PC-3 (cell line): ENCODE results near the gene NANS. TPM values are rescaled to one million over a fixed set of nuclear protein-coding genes. Genes with fewer than 3 reads are reported as not detected.

Experiments
- ATAC-seq: fragments of 200-7000 bp; cut with Tn5 transposase; 2 replicates; pipeline ENCODE4 v1.9.1; 2020; ENCODE audit warnings: mild to moderate bottlenecking, moderate library complexity
- BruUV-seq: library from RNA; stranded (reverse); fragments of 400-500 nt; replicated peaks from 2 replicates; lab custom pipeline; 2021; lab: Mats Ljungman, UMichigan
- CTCF ChIA-PET: fragments of 300-600 bp; sonication (Branson Sonifier 250); formaldehyde crosslinking; loops from one replicate; lab custom pipeline; 2022; ENCODE audit warnings: antibody characterized with exemption; lab: Charles Lee
- POLR2A ChIA-PET: fragments of 300-600 bp; sonication (Branson Sonifier 250); formaldehyde crosslinking; loops from one replicate; lab custom pipeline; 2022; ENCODE audit warnings: antibody characterized with exemption; ENCODE audit not compliant: unreplicated experiment; lab: Charles Lee
- DNase-seq: peaks from one replicate; pipeline ENCODE4 v3.0.0-alpha.2; 2015
- H2AFZ ChIP-seq: fragments of 300-600 bp; sonication (generic); 2 replicates; pipeline ENCODE4 v1.6.0; 2016; ENCODE audit warnings: antibody characterized with exemption, low read length
- H3F3A ChIP-seq: fragments of 300-600 bp; sonication (generic); one replicate; pipeline ENCODE4 v1.6.0; 2017; ENCODE audit warnings: antibody characterized with exemption, low read length, control low read depth, mild to moderate bottlenecking; ENCODE audit not compliant: unreplicated experiment
- H3K27ac ChIP-seq: fragments of 300-600 bp; sonication (generic); 2 replicates; pipeline ENCODE4 v1.5.1; 2016; ENCODE audit warnings: mild to moderate bottlenecking, low read length
- H3K27me3 ChIP-seq: fragments of 300-600 bp; sonication (generic); 2 replicates; pipeline ENCODE4 v1.6.1; 2016; ENCODE audit warnings: low read length, mixed read lengths
- H3K36me3 ChIP-seq: fragments of 300-600 bp; sonication (generic); 2 replicates; pipeline ENCODE4 v1.6.1; 2016; ENCODE audit warnings: low read depth, mixed run types, low read length, mixed read lengths
- H3K4me1 ChIP-seq: fragments of 300-600 bp; sonication (generic); 2 replicates; pipeline ENCODE4 v1.5.1; 2016; ENCODE audit warnings: low read length; ENCODE audit not compliant: insufficient read depth
- H3K4me2 ChIP-seq: fragments of 300-600 bp; sonication (generic); 2 replicates; pipeline ENCODE4 v1.6.0; 2016; ENCODE audit warnings: low read length
- H3K4me3 ChIP-seq: fragments of 300-600 bp; sonication (generic); 2 replicates; pipeline ENCODE4 v1.5.1; 2016; ENCODE audit warnings: mild to moderate bottlenecking, low read length, mixed read lengths
- H3K79me2 ChIP-seq: fragments of 300-600 bp; sonication (generic); 2 replicates; pipeline ENCODE4 v1.6.1; 2017; ENCODE audit warnings: low read length, mixed read lengths
- H3K9ac ChIP-seq: fragments of 300-600 bp; sonication (generic); 2 replicates; pipeline ENCODE4 v1.6.0; 2016; ENCODE audit warnings: mild to moderate bottlenecking, low read length
- H3K9me2 ChIP-seq: fragments of 300-600 bp; sonication (generic); replicated peaks from 2 replicates; pipeline ENCODE4 v1.6.1; 2016; ENCODE audit warnings: mixed run types, low read length, mixed read lengths
- H3K9me3 ChIP-seq: fragments of 300-600 bp; sonication (generic); 2 replicates; pipeline ENCODE4 v1.6.1; 2016; ENCODE audit warnings: low read length, mixed read lengths
- H4K20me1 ChIP-seq: fragments of 300-600 bp; sonication (generic); 2 replicates; pipeline ENCODE4 v1.6.1; 2016; ENCODE audit warnings: low read length, mixed read lengths
- EZH2 ChIP-seq: fragments of 300-600 bp; sonication (generic); IDR thresholded peaks from one replicate; pipeline ENCODE4 v1.6.1; 2017; ENCODE audit warnings: antibody characterized with exemption, mild to moderate bottlenecking, low read length; ENCODE audit not compliant: unreplicated experiment
- EZH2phosphoT487 ChIP-seq: fragments of 300-600 bp; sonication (generic); IDR thresholded peaks from 2 replicates; pipeline ENCODE4 v1.6.1; 2018; ENCODE audit warnings: mild to moderate bottlenecking, antibody characterized with exemption, low read length, borderline replicate concordance
- intact Hi-C: fragments of 100-400 bp; cut with micrococcal nuclease; formaldehyde crosslinking; loops from 2 replicates; pipeline ENCODE4 v1.9.0; 2023
- total RNA-seq: library from RNA; depleted of rRNA; stranded (reverse); fragments of >200 nt; gene quantifications from 2 replicates; pipeline ENCODE4 v1.2.3, GENCODE V29; 2014
- TF ChIP-seq, protein P1 (sequence below): fragments of 300-600 bp; sonication (generic); conservative IDR thresholded peaks from 2 replicates; pipeline ENCODE4 v1.5.1; 2017; ENCODE audit warnings: antibody characterized with exemption, low read depth, mild to moderate bottlenecking, low read length

NANS gene
- total RNA-seq, 1 experiment from 2014 or later: 93.0 TPM

DNA sequence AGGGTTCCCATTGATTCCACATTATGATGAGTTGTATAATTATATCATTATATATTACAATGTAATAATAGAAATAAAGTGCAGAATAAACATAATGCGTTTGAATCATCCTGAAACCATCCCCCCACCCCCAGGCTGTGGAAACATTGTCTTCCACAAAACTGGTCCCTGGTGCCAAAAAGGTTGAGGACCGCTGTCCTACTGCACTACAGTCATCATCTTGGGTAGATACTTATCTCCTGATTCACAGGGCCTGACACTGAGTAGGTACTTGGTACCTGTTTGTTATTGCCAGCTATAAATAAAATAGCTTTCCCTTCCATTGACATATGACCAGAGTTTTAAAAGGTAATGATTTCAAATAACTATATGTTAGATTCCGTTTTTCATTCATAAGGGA, 47.8 kb upstream of the NANS start:
- H3K9me3 ChIP-seq: no peaks in the 10 kb centered on the region
- H3F3A ChIP-seq: no peaks in the 10 kb centered on the region
- ATAC-seq: peak; percentile 81
- DNase-seq: peak; percentile 66
- H3K9me2 ChIP-seq: no peaks in the 10 kb centered on the region
- POLR2A ChIA-PET: no interaction called here
- intact Hi-C loops: no loop called here
- no peak overlapping the region for H2AFZ ChIP-seq
- H4K20me1 ChIP-seq: 0 out of 2 replicates have a peak, but pooled peaks cover 10% of the 10 kb centered on the region
- H3K36me3 ChIP-seq: peaks cover 67% of the 10 kb centered on the region
- H3K4me2 ChIP-seq: no peak overlapping the region
- CTCF ChIA-PET: no interaction called here
- peaks cover 27% of the 10 kb centered on the region for H3K79me2 ChIP-seq
- no peak overlapping the region for H3K9ac ChIP-seq
- no peak overlapping the region for H3K4me3 ChIP-seq
- TF ChIP-seq, protein P1, sequence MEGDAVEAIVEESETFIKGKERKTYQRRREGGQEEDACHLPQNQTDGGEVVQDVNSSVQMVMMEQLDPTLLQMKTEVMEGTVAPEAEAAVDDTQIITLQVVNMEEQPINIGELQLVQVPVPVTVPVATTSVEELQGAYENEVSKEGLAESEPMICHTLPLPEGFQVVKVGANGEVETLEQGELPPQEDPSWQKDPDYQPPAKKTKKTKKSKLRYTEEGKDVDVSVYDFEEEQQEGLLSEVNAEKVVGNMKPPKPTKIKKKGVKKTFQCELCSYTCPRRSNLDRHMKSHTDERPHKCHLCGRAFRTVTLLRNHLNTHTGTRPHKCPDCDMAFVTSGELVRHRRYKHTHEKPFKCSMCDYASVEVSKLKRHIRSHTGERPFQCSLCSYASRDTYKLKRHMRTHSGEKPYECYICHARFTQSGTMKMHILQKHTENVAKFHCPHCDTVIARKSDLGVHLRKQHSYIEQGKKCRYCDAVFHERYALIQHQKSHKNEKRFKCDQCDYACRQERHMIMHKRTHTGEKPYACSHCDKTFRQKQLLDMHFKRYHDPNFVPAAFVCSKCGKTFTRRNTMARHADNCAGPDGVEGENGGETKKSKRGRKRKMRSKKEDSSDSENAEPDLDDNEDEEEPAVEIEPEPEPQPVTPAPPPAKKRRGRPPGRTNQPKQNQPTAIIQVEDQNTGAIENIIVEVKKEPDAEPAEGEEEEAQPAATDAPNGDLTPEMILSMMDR: no peak
- no peak for TF ChIP-seq EZH2
- no peak for TF ChIP-seq EZH2phosphoT487
- 0 out of 2 replicates have a peak overlapping the region, but pooled peaks have one; percentile 8 for H3K27ac ChIP-seq
- H3K27me3 ChIP-seq: no peaks in the 10 kb centered on the region
- H3K4me1 ChIP-seq: peaks cover 19% of the 10 kb centered on the region
- no TSS peak for BruUV-seq

DNA sequence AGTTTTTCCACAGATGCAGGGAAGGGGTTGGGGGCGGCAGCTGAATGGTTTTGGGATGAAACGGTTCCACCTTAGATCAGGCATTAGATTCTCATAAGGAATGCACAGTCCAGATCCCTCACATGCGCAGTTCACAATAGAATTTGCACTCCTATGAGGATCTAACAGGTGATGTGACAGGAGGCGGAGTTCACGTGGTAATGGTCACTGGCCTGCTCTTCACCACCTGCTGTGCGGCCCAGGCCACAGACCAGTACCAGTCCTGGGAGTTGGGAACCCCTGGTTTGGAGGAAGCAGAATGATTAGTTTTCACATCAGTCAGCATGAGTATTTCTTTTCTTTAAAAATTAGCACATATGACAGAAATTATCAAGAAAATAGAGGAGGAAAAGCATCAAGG, 47.1 kb upstream of the NANS start:
- POLR2A ChIA-PET: no interaction called here
- Histone ChIP-seq H3K4me3 (no peak overlapping the region), H2AFZ (no peak overlapping the region), H3K9me3 (no peaks in the 10 kb centered on the region), H4K20me1 (0 out of 2 replicates have a peak, but pooled peaks cover 10% of the 10 kb centered on the region), H3K27me3 (no peaks in the 10 kb centered on the region), H3K9ac (no peak overlapping the region), H3K36me3 (peaks cover 67% of the 10 kb centered on the region), H3K79me2 (peaks cover 27% of the 10 kb centered on the region), H3K4me1 (peaks cover 19% of the 10 kb centered on the region), H3K9me2 (no peaks in the 10 kb centered on the region), H3K4me2 (no peak overlapping the region), H3K27ac (peak overlapping the region; percentile 8; the same call in 1 of the 2 replicates), H3F3A (no peaks in the 10 kb centered on the region)
- no TSS peak for BruUV-seq
- TF ChIP-seq EZH2phosphoT487 (no peak), EZH2 (no peak)
- TF ChIP-seq, protein P1: no peak
- CTCF ChIA-PET: no interaction called here
- DNase-seq: no peak
- intact Hi-C loops: no loop called here
- no peak for ATAC-seq

DNA sequence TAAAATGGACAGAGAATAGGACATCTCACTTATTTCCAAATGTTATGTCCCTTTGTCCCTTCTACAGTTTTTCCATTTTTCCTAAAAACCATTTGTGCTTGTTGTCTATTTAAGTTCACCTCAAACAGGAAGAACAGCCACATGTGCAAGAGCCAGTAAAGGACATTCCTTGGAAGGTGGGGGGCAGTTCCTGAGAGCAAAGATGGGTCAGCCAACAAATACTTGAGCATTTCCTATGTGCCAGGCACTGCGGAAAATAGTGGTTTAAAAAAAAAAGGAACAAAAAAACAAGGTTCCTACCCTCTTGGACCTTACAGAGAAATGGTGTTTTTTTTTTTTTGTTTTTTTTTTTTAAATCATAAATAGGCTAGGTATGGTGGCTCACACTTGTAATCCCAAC, 46.6 kb upstream of the NANS start:
- no peak overlapping the region for H3K27ac ChIP-seq
- H3K9me3 ChIP-seq: no peaks in the 10 kb centered on the region
- H2AFZ ChIP-seq: no peak overlapping the region
- H3K4me2 ChIP-seq: no peak overlapping the region
- no peak overlapping the region for H3K9ac ChIP-seq
- no TSS peak for BruUV-seq
- ChIA-PET CTCF (no interaction called here), POLR2A (no interaction called here)
- no peak for DNase-seq
- no peaks in the 10 kb centered on the region for H3K27me3 ChIP-seq
- H4K20me1 ChIP-seq: 0 out of 2 replicates have a peak, but pooled peaks cover 10% of the 10 kb centered on the region
- H3K9me2 ChIP-seq: no peaks in the 10 kb centered on the region
- no peak for ATAC-seq
- intact Hi-C loops: no loop called here
- no peaks in the 10 kb centered on the region for H3F3A ChIP-seq
- H3K4me3 ChIP-seq: no peak overlapping the region
- TF ChIP-seq EZH2phosphoT487: no peak
- TF ChIP-seq, protein P1: no peak
- no peak for TF ChIP-seq EZH2
- H3K79me2 ChIP-seq: peaks cover 27% of the 10 kb centered on the region
- H3K36me3 ChIP-seq: peaks cover 65% of the 10 kb centered on the region
- H3K4me1 ChIP-seq: peaks cover 19% of the 10 kb centered on the region
